Activated T-helper 1 cell treated with Interleukin-2 at 50 U/mL for 16 hours (primary cell): Measurements from ENCODE around the gene COL5A2.

Source experiments
- DNase-seq: peaks from one replicate; pipeline ENCODE4 v3.0.0-alpha.2; 2020; ENCODE audit warnings: low read depth

Gene COL5A2

GRCh38 chr2:189178726-189179569 lies 613 bp downstream of the COL5A2 start:
- no peak for DNase-seq

DNA sequence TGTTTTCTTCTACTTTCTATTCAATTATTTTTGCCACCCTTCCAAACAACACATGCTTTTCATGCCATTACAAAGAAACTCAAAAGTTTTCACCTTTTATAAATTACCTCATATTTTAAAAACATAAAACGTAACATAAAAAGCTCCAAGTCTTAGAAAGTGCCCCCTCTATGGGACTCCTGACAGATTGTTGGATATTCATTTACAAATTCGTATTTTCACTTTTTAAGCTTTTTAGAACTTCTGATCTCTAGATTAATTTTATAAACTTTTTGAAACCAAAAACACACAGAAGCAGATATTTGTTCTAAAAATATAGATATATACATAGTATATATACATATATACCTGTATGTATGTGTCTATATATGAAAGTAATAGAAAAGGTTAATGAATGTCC lies 1.5 kb downstream of the COL5A2 start:
- DNase-seq, result no peak

GRCh38 chr2:189177251-189177840 lies 2.2 kb downstream of the COL5A2 start:
- no peak for DNase-seq

DNA sequence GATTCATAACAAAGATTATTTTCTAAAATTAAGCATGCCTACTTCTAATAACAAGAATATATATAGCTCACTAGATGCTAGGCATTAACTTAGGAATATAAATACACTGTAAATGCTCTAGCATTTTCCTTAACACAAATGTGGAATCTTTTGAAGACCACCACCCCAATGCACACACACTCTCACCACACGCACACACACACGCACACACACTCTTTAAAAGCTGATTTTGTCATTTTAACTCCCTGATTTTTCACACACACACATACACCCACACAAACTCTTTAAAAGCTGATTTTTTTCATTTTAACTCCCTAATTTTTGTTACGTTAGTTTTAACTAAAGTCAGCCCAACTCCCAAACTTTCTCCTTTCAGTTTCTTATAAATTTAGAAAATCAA lies 3.0 kb downstream of the COL5A2 start:
- DNase-seq, result no peak

DNA sequence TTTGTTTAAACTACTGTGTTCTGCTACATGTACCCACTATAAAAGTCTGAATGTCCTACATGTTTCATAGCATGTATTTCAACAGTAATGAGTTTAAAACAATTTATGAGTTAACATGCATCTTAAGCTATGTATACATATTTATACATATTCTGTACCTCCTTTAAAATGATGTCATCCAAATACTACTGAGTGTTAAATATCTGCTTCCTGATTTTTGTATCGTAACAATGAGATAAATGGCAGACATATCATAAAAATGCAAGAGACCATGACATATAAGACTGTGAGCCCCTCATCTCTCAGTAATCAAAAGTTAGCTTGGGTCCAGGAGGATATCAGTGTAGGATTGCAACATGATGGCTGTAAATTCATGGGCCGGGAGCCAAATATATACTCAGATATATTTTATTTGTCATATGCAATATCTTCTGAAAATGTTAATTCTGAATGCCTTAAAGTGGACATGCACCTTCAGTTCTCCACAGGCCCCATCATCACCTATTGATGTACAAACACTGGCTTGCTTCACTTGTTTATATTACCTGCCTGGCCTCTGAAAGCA lies 3.6 kb downstream of the COL5A2 start:
- no peak for DNase-seq

DNA sequence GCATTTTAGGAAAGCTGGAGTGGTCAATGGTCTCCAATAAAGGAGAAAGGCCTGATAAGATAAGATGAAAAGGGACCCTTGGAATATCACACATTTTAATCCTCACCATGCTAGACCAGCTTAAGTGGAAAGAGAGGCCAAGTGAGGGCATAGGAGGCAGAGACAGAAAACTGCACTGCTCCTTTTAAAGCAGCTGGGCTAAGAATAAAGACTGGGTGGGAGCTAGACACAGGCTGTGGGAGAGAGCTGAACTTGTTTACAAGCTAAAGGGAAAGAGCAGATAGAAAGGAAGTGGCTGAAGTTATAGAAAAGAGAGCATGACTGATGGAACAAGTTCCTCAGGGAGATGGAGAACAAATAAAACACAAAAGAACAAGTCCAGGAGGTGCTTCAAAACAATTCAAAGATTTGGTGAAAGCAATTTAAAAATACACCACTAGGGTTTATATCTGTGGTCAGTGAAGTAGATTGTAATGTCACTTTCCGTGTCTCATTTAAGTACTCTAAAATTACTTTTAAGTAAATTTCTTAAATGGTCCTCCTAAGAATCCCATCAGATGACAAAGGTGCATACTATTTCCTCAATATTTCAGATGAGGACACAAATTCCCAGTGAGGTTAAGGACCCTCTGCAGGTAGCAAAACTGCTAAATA lies 7.5 kb downstream of the COL5A2 start:
- DNase-seq, result no peak

DNA sequence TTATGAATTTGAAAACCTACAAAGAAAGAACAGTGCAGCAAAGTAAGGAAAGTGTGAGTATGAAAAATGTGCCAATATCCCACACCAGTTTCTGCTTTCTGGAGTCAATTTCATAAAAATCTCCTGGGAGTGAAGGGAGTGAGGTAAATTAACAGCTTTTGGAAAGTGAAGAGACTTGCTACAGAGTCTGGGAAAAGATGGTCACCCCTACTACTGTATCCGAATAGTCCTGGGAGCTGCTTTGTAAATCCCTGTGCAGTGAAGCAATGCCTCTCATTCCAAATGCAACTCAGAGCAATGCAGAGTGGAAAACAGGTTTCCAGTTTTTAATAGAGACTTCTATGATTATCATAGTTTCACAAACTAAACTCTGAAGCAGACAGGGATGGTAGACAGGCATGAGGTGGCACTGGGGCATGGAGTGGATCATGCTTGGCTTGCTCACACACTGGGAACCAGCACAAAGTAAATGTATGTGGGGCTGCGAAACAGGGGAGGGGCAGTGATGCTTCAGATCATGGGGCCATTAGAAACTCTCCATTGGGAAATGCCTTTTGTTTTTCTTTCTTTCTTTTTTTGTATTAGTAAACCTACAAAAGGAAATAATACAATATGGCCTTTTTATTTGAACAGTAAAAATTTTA lies 10.6 kb downstream of the COL5A2 start:
- no peak for DNase-seq

DNA sequence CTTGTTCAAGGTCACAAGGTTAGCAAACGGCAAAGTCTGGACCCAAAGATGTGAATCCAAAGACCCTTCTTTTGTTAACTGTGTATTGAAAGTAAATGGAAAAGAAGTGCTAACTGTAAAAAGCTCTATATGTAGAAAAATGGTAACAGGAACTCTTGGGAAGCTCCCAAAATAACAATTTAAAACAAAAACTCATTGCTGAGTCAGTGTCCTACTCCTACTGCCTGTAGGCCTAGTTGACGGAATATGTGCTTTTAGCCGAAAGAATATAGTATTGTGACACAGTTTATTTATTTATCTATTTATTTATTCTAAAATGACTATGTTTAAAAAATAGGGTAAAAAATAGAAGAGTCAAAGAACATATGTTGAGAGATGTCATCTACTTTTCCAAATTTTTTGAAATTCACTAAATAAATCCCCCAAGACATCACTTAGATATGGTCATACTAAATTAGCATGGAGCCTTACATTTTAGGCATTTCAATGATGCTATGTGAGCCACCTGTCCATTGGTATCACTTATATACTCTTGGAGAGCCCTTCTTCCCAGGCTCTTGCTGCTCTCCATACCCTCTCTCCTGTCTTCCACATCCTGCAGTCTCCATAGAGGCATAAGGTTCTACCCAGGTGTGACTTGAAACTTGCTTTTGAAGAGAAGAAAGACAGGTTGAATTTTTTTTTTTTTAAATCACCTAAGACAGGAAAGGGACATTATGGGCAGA lies 13.7 kb downstream of the COL5A2 start:
- no peak for DNase-seq

- DNase-seq, result no peak
These were observed 14.8 kb downstream of the COL5A2 start for GRCh38 chr2:189164746-189165145.

GRCh38 chr2:189163889-189164288 lies 15.7 kb downstream of the COL5A2 start:
- no peak for DNase-seq

DNA sequence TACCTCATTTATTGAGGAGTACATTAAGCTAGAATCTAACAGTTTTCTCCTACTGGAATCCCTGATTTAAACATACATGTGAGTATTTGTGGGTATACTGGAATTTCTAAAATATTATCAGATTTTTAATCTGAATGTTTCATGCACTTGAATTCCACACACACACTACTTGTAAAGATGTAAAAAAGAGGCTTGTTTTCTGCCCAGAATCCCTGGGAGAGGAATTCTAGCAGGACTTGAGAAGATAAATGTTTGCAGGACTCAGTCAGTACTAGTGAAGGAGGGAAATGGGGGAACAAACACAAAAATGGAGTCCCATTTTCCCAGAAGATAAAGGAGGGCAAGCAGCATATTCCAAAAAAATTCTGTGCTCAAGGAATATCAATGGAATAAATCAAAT lies 17.0 kb downstream of the COL5A2 start:
- DNase-seq, result no peak

DNA sequence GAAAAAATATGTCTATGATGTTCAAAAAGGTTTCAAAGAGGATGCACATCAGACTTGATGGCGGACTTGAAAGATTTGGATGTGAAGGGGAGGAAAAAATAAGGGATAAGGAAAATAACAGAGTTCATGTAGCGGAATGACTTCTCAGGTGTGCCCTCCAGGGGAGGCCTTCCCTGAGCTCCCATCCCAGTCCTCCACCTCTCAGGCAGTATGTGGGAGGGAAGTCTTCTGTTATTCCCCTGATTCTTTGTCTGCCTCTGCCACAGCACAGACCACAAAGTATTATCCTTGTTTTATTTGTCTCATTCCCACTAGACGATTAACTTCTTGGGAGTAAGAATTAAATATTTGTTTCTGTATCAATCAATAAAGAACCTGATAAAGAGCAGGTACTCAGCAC lies 17.7 kb downstream of the COL5A2 start:
- DNase-seq, result no peak

- DNase-seq, result no peak
These were observed 19.8 kb downstream of the COL5A2 start for GRCh38 chr2:189159717-189160116.

- DNase-seq, result no peak
These were observed 20.3 kb downstream of the COL5A2 start for GRCh38 chr2:189159273-189159672.

DNA sequence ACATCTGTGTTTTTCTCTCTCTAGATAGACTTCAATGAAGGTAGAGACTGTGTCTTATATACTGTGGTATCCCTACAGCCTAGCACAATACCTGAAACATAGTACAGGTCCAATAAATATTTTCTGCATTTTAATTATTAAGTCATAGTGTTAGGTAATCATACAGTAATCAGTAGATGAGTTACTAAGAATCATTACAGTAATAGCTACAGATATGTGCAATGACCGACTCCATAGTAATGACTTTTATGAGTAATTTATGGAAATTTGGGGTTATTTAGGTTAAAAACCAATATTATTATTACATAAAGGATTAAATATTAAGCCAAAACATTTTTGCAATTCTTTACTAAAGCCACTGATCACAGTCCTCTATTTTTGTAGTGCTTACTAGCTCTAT lies 21.6 kb downstream of the COL5A2 start:
- no peak for DNase-seq

- DNase-seq, result no peak
These were observed 22.1 kb downstream of the COL5A2 start for GRCh38 chr2:189157456-189157855.

- DNase-seq, result no peak
These were observed 23.8 kb downstream of the COL5A2 start for GRCh38 chr2:189155795-189156194.

DNA sequence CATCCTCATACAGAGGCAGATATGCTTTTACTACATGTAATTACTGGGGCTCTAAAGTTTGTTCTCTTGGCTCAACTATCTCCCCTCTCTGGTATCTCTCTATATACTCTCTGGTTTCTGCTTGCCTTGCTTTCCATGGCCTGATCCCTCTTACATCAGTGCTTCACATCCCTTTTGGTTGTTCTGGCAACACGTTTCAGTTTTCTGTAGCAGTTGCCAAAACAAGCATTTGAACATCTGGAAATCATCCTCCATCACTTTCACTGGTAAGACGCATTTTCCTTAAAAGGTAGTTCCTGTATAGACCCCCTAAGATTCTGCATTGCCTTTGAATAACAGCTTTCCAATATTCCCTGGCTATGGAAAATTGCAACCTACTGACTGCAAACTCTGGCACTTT lies 25.9 kb downstream of the COL5A2 start:
- DNase-seq, result no peak

DNA sequence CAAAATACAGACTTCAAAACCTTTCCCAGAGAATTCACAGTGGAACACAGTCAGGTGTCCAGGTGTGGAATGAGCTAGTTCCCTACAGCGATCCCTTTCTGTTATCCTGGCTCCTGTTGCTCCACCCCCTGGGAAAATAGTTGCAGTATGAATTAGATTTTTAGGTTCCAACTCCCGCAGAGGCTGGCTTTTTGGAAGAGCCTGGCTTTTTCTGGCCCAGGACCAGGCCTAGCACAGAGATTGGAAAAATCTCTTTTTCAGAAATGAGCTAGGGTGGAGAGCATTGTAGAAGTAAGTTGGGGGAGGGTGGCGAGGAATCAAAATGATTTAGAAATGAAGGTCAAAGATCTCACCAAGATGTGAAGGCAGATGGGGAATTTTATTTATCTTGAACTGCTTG lies 27.1 kb downstream of the COL5A2 start:
- no peak for DNase-seq

GRCh38 chr2:189151906-189152305 lies 27.7 kb downstream of the COL5A2 start:
- no peak for DNase-seq

GRCh38 chr2:189150033-189150432 lies 29.5 kb downstream of the COL5A2 start:
- no peak for DNase-seq

DNA sequence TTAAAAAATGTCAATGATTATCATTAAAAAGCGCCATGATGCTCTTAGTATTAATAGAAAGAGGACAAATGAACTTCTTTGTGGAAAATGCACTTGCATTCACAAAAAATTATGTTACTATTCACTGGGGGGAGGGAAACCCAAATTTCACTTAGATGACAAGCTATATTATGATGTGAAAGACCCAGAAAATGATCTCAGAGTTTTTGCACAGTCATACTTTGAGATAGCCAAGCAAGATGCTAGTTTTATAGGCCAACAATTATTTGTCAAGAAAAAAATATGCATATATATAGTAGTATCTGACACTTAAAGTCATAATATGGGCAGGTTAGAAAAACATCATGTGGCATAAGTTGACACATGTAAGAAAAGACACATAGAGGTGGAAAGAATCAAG lies 31.6 kb downstream of the COL5A2 start:
- no peak for DNase-seq
